ENCODE measurements around the gene MX2. TPM values are rescaled to one million over a fixed set of nuclear protein-coding genes. Genes with fewer than 3 reads are reported as not detected.

MX2 gene
- total RNA-seq, 4 donors from 2014 or later: 13.7 to 39.6 (median 16.3) TPM

DNA sequence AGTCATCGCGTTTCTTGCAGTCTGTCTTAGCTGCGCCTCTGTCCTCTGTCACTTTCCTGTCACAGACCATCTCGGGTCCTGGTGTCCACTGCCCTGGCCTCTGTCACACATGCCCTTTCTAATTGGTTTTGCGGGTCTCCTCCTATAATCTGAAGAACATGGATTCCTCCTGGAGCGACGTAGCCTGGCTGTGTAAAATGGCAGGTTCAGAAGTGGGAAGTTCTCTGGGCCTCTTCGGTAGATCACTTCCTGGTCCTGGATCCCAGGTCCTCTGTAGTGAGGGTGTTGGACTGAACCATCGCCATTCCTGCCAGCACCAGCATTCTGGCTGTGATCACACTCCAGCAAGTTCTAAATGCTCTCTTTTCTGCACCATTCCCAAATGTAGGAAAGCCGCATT is 44.4 kb upstream of the MX2 start:
- Histone ChIP-seq H3K4me1 (peaks cover 0 to 41% (median 4%) of the 10 kb centered on the region in 4 donors), H3K27me3 (peaks cover 0 to 4% of the 10 kb centered on the region in 2 donors), H3K36me3 (no peaks in the 10 kb centered on the region), H3K4me3 (peak overlapping the region in 3 of 4 donors; percentile 41 to 73 (median 60)), H3K9me3 (no peaks in the 10 kb centered on the region), H3K27ac (peak overlapping the region in 3 of 4 donors; percentile 94 to 98 (median 94))
- TF ChIP-seq, protein P1, sequence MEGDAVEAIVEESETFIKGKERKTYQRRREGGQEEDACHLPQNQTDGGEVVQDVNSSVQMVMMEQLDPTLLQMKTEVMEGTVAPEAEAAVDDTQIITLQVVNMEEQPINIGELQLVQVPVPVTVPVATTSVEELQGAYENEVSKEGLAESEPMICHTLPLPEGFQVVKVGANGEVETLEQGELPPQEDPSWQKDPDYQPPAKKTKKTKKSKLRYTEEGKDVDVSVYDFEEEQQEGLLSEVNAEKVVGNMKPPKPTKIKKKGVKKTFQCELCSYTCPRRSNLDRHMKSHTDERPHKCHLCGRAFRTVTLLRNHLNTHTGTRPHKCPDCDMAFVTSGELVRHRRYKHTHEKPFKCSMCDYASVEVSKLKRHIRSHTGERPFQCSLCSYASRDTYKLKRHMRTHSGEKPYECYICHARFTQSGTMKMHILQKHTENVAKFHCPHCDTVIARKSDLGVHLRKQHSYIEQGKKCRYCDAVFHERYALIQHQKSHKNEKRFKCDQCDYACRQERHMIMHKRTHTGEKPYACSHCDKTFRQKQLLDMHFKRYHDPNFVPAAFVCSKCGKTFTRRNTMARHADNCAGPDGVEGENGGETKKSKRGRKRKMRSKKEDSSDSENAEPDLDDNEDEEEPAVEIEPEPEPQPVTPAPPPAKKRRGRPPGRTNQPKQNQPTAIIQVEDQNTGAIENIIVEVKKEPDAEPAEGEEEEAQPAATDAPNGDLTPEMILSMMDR (IDR thresholded peaks at IDR 0.05): no peak
- peak; percentile 27 to 55 for TF ChIP-seq POLR2A (IDR thresholded peaks at IDR 0.05)
- DNase-seq: peak in 2 of 3 donors; percentile 56 to 58

- Histone ChIP-seq H3K27me3 (peaks cover 0 to 4% of the 10 kb centered on the region in 2 donors), H3K36me3 (no peaks in the 10 kb centered on the region), H3K27ac (peak overlapping the region in 3 of 4 donors; percentile 94 to 98 (median 94)), H3K9me3 (no peaks in the 10 kb centered on the region), H3K4me3 (peak overlapping the region in 2 of 4 donors; percentile 60 to 73), H3K4me1 (peaks cover 0 to 45% (median 4%) of the 10 kb centered on the region in 4 donors)
- DNase-seq: peak in 2 of 3 donors; percentile 55 to 59
- TF ChIP-seq POLR2A (IDR thresholded peaks at IDR 0.05): peak in 1 of 2 donors; percentile 32
- TF ChIP-seq, protein P1 (IDR thresholded peaks at IDR 0.05): no peak
These were observed 43.6 kb upstream of the MX2 start for GRCh38 chr21:41318218-41318617.

DNA sequence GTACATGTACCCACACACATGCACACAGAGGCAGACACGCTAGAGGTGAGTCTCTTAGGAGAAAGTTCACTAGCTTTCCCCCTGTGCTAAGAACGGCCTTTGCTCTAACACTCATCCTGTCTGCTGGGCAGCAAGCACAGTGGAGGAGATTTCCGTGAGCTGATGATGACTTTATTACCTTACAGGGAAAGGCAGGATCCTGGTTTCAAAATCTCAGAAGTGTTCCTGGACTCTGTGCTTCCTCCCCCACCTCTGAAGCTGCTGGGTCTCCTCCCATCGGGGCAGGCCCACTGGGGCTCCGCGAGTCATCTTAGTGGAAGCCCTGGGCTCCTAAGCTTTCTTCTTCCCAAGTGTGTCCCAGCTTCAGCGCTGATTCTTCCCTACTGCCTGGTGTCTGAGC is 42.6 kb upstream of the MX2 start:
- DNase-seq: peak in 2 of 3 donors; percentile 74 to 75
- peak overlapping the region in 3 of 4 donors; percentile 94 to 98 (median 94) for H3K27ac ChIP-seq

GRCh38 chr21:41321211-41321907 is 40.5 kb upstream of the MX2 start:
- no peaks in the 10 kb centered on the region for H3K9me3 ChIP-seq
- H3K27ac ChIP-seq: no peak overlapping the region
- H3K27me3 ChIP-seq: peaks cover 0 to 4% of the 10 kb centered on the region in 2 donors
- H3K36me3 ChIP-seq: peaks cover 0 to 4% (median 0%) of the 10 kb centered on the region in 3 donors
- H3K4me3 ChIP-seq: no peak overlapping the region
- H3K4me1 ChIP-seq: peaks cover 0 to 48% (median 4%) of the 10 kb centered on the region in 4 donors
- DNase-seq: peak in 1 of 3 donors; percentile 24
- no peak for TF ChIP-seq POLR2A (IDR thresholded peaks at IDR 0.05)
- TF ChIP-seq, protein P1 (IDR thresholded peaks at IDR 0.05): peak in 1 of 6 experiments; percentile 4

More for the DNA sequence above, 42.6 kb upstream of the MX2 start:
- H3K4me1 ChIP-seq: peaks cover 0 to 45% (median 4%) of the 10 kb centered on the region in 4 donors
- H3K9me3 ChIP-seq: no peaks in the 10 kb centered on the region
- H3K36me3 ChIP-seq: no peaks in the 10 kb centered on the region
- TF ChIP-seq, protein P1 (IDR thresholded peaks at IDR 0.05): no peak
- TF ChIP-seq POLR2A (IDR thresholded peaks at IDR 0.05): peak in 1 of 2 donors; percentile 56
- H3K27me3 ChIP-seq: peaks cover 0 to 4% of the 10 kb centered on the region in 2 donors
- peak overlapping the region in 1 of 4 donors; percentile 15 for H3K4me3 ChIP-seq

DNA sequence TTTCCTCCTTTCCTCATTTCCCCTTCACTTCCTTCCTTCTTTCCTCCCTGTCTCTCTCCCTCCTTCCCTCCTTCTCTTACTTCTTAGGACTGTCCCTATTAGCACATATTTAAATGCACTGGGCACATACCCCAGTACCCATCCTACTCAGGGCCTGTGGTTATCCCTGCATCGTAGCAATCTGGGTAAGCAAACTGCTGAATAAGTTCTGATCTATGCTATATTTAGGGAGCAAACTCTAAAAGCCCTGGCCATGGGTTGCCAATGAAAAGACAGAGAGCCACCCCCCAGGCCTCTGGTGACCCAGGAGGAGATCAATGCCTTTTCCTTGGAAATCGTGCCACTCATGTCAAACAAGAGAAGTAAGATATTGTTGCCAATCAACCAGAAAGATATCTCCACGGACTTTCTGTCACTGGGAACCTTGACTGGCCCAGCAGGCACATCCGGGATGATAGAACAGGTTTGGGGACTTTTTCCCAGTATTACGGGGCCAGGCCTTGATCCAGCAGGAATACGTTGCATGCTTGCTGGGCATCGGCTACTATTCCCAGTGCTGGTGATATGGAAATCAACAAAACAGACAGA is 39.8 kb upstream of the MX2 start:
- peak overlapping the region in 1 of 4 donors; percentile 35 for H3K27ac ChIP-seq

More for the DNA sequence above, 39.8 kb upstream of the MX2 start:
- peaks cover 0 to 49% (median 4%) of the 10 kb centered on the region in 4 donors for H3K4me1 ChIP-seq
- H3K9me3 ChIP-seq: no peaks in the 10 kb centered on the region
- no peak for DNase-seq
- no peak overlapping the region for H3K4me3 ChIP-seq
- H3K36me3 ChIP-seq: peaks cover 0 to 4% (median 0%) of the 10 kb centered on the region in 3 donors
- H3K27me3 ChIP-seq: no peaks in the 10 kb centered on the region
- TF ChIP-seq POLR2A (IDR thresholded peaks at IDR 0.05): no peak
- TF ChIP-seq, protein P1 (IDR thresholded peaks at IDR 0.05): no peak

Data from Peyer's patch (tissue), 4 donors.